Astrocyte of the cerebellum (primary cell): ENCODE data around the gene SLC43A3.
"Not testable (repeated sequence)": the region's sequence is repeated elsewhere in the genome, so short reads cannot be mapped to it uniquely, and the experiment has no call there.

Experiments used
- DNase-seq: peaks from one replicate; pipeline ENCODE4 v3.0.0-alpha.2; 2011; ENCODE audit warnings: low read depth
- H3K4me3 ChIP-seq: 2 replicates; pipeline ENCODE4 v1.5.1; 2011; ENCODE audit warnings: mild to moderate bottlenecking, low read depth, low read length, moderate library complexity
- CTCF ChIP-seq: IDR thresholded peaks from 2 replicates; pipeline ENCODE4 v1.5.1; 2012; ENCODE audit warnings: low read length, low read depth, moderate library complexity, mild to moderate bottlenecking; ENCODE audit errors: missing control alignments
- in situ Hi-C: cut with HindIII; loops from 2 replicates; pipeline ENCODE4 v1.10.0; 2017; ENCODE audit warnings: low sequenced_read_pairs

Gene SLC43A3

GRCh38 chr11:57368845-57369232 is 58.1 kb downstream of the SLC43A3 start:
- in situ Hi-C loops: no loop called here
- no peak for TF ChIP-seq CTCF

GRCh38 chr11:57368106-57368844 is 58.6 kb downstream of the SLC43A3 start:
- in situ Hi-C loops: no loop called here
- DNase-seq: no peak
- H3K4me3 ChIP-seq: no peak overlapping the region
- TF ChIP-seq CTCF: no peak

More at GRCh38 chr11:57368845-57369232, 58.1 kb downstream of the SLC43A3 start:
- H3K4me3 ChIP-seq: no peak overlapping the region
- no peak for DNase-seq

- TF ChIP-seq CTCF: no peak
- in situ Hi-C loops: no loop called here
- no peak overlapping the region for H3K4me3 ChIP-seq
- DNase-seq: no peak
Measured at GRCh38 chr11:57364851-57365660, 61.9 kb downstream of the SLC43A3 start.

GRCh38 chr11:57363131-57364080 is 63.5 kb downstream of the SLC43A3 start:
- no peak for DNase-seq
- TF ChIP-seq CTCF: no peak
- no peak overlapping the region for H3K4me3 ChIP-seq
- in situ Hi-C loops: no loop called here

GRCh38 chr11:57361926-57362325 is 65.0 kb downstream of the SLC43A3 start:
- in situ Hi-C loops: no loop called here
- H3K4me3 ChIP-seq: no peak overlapping the region
- DNase-seq: no peak
- TF ChIP-seq CTCF: no peak

- DNase-seq, in situ Hi-C loops: not testable (repeated sequence)
Measured at GRCh38 chr11:57361420-57361819, 65.5 kb downstream of the SLC43A3 start.

More at GRCh38 chr11:57361420-57361819, 65.5 kb downstream of the SLC43A3 start:
- H3K4me3 ChIP-seq: not testable (repeated sequence)
